Measurements from ENCODE around the gene RPL10. TPM values are rescaled to one million over a fixed set of nuclear protein-coding genes. Genes with fewer than 3 reads are reported as not detected.
"Not testable (repeated sequence)": the region's sequence is repeated elsewhere in the genome, so short reads cannot be mapped to it uniquely, and the experiment has no call there.

The RPL10 gene
- total RNA-seq, 2 experiments from 2014 or later = 5,036 to 5,204 TPM

DNA sequence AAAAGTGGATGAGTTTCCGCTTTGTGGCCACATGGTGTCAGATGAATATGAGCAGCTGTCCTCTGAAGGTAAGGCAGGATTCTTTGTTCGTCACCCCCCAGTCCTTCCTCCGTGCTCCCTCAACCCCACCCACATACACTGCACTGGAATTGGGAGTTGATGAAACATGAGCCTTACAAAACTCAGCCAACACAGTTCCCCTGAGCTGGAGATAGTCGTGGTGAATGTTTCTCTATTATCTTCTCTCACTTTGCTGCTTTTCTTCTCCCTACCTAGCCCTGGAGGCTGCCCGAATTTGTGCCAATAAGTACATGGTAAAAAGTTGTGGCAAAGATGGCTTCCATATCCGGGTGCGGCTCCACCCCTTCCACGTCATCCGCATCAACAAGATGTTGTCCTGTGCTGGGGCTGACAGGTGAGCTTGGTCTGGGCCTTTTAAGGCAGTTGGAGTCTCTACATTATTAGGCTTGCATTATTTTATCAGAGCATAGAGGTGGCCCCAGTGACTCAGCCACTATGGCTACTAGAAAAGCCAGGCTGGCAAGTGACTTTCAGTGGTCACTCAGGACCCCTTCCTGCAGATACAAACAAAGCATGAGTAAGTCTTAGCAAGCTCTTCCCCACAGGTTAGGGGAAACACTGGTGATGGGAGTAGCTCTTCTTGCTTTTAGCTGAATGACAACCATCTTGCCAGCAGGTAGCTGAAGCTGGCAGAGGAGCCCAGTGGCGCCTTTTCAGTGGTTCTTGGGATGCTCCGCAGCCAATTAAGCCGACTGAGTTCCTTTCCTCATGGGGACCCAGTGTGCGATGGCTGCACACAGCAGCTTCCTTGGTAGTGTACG, 1.6 kb downstream of the RPL10 start:
- Histone ChIP-seq H3K27me3 (ENCODE audit: control insufficient read depth in 1 of 2, insufficient read depth in 2 of 2, low read length in 2 of 2) (no peaks in the 10 kb centered on the region), H3K4me1 (ENCODE audit: insufficient read depth, low read length) (peaks cover 27% of the 10 kb centered on the region), H3K27ac (ENCODE audit: low read depth in 1 of 2, low read length in 2 of 2) (peak overlapping the region; percentile 88 to 99), H3K36me3 (ENCODE audit: insufficient read depth, low read length) (peaks cover 24% of the 10 kb centered on the region), H3K9me3 (ENCODE audit: control insufficient read depth in 1 of 2, insufficient read depth in 1 of 2, low read length in 2 of 2) (no peaks in the 10 kb centered on the region), H3K4me3 (ENCODE audit: low read length) (peak overlapping the region; percentile 72)
- H3K4me1 Mint-ChIP-seq (ENCODE audit: low read depth) = peaks cover 22% of the 10 kb centered on the region
- no peaks in the 10 kb centered on the region for H3K9me3 Mint-ChIP-seq
- intact Hi-C loops (cut with DNase I, micrococcal nuclease) = loop anchor here (2.0 to 5.0 kb wide), 2 partner anchors 27 to 133 kb away; no protein-coding TSS in a partner anchor
- CTCF ChIA-PET = interaction anchor here (0.9 to 3.2 kb wide), 4 partner anchors 12 to 91 kb away, joined by 3 to 15 read pairs (median 6); partner anchors contain the start of genes SLC10A3 and TAFAZZIN
- TF ChIP-seq CTCF (IDR thresholded peaks at IDR 0.05) = no peak
- DNase-seq (peak in 5 of 14 experiments; percentile 25 to 59 (median 37)), ATAC-seq (ENCODE audit: poor library complexity) (peak; percentile 5)
- peak overlapping the region; percentile 99 for H3K27ac Mint-ChIP-seq
- H3K36me3 Mint-ChIP-seq (ENCODE audit: low read depth) = peaks cover 48% of the 10 kb centered on the region
- POLR2A ChIA-PET = interaction anchor here (0.8 to 3.9 kb wide), 12 partner anchors 9 to 473 kb away, joined by 3 to 40 read pairs (median 12); partner anchors contain the start of genes ARHGAP4, ATP6AP1, DNASE1L1 and EMD
- H3K4me3 Mint-ChIP-seq = peak overlapping the region; percentile 98
- no peaks in the 10 kb centered on the region for H3K27me3 Mint-ChIP-seq

DNA sequence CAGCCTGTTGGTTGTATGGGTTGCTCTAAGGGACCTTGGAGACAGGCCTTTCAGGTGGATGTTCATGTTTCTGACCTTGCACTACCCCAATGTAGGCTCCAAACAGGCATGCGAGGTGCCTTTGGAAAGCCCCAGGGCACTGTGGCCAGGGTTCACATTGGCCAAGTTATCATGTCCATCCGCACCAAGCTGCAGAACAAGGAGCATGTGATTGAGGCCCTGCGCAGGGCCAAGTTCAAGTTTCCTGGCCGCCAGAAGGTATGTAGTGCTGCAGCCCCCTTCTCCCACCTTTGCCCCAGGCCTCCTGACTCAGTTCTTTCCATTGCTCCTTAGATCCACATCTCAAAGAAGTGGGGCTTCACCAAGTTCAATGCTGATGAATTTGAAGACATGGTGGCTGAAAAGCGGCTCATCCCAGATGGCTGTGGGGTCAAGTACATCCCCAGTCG, 2.2 kb downstream of the RPL10 start:
- H3K36me3 ChIP-seq (ENCODE audit: insufficient read depth, low read length) = peaks cover 24% of the 10 kb centered on the region
- peak overlapping the region; percentile 99 for H3K27ac Mint-ChIP-seq
- not testable (repeated sequence) for DNase-seq; H3K4me3 ChIP-seq (ENCODE audit: low read length); H3K9me3 ChIP-seq (ENCODE audit: control insufficient read depth in 1 of 2, insufficient read depth in 1 of 2, low read length in 2 of 2); H3K9me3 Mint-ChIP-seq; ATAC-seq (ENCODE audit: poor library complexity); H3K27me3 Mint-ChIP-seq; H3K27me3 ChIP-seq (ENCODE audit: control insufficient read depth in 1 of 2, insufficient read depth in 2 of 2, low read length in 2 of 2)
- peaks cover 27% of the 10 kb centered on the region for H3K4me1 ChIP-seq (ENCODE audit: insufficient read depth, low read length)
- H3K27ac ChIP-seq (ENCODE audit: low read depth in 1 of 2, low read length in 2 of 2) = peak overlapping the region in 1 of 2 donors; percentile 18
- H3K4me1 Mint-ChIP-seq (ENCODE audit: low read depth) = peaks cover 22% of the 10 kb centered on the region
- intact Hi-C loops (cut with DNase I, micrococcal nuclease) = loop anchor here in 1 of 2 experiments (2.0 to 5.0 kb wide), 2 partner anchors 26 to 132 kb away; no protein-coding TSS in a partner anchor
- CTCF ChIA-PET = interaction anchor here (3.2 kb wide), 1 partner anchor 11 kb away, joined by 15 read pairs; the partner anchor contains the start of gene TAFAZZIN
- POLR2A ChIA-PET = interaction anchor here (0.8 to 3.9 kb wide), 7 partner anchors 9 to 90 kb away, joined by 3 to 40 read pairs (median 12); partner anchors contain the start of genes ATP6AP1, DNASE1L1, SLC10A3 and TAFAZZIN
- peak overlapping the region; percentile 98 for H3K4me3 Mint-ChIP-seq
- peaks cover 48% of the 10 kb centered on the region for H3K36me3 Mint-ChIP-seq (ENCODE audit: low read depth)

GRCh38 chrX:154401045-154401799, 3.0 kb downstream of the RPL10 start:
- Histone ChIP-seq H3K27ac (ENCODE audit: low read depth in 1 of 2, low read length in 2 of 2) (no peak overlapping the region), H3K36me3 (ENCODE audit: insufficient read depth, low read length) (peaks cover 24% of the 10 kb centered on the region), H3K27me3 (ENCODE audit: control insufficient read depth in 1 of 2, insufficient read depth in 2 of 2, low read length in 2 of 2) (no peaks in the 10 kb centered on the region), H3K4me3 (ENCODE audit: low read length) (no peak overlapping the region), H3K4me1 (ENCODE audit: insufficient read depth, low read length) (peaks cover 27% of the 10 kb centered on the region), H3K9me3 (ENCODE audit: control insufficient read depth in 1 of 2, insufficient read depth in 1 of 2, low read length in 2 of 2) (no peaks in the 10 kb centered on the region)
- TF ChIP-seq CTCF (IDR thresholded peaks at IDR 0.05) = no peak
- Mint-ChIP-seq H3K27ac (peak overlapping the region; percentile 99), H3K27me3 (no peaks in the 10 kb centered on the region), H3K4me3 (peak overlapping the region; percentile 98), H3K4me1 (ENCODE audit: low read depth) (peaks cover 22% of the 10 kb centered on the region), H3K9me3 (no peaks in the 10 kb centered on the region), H3K36me3 (ENCODE audit: low read depth) (peaks cover 48% of the 10 kb centered on the region)
- CTCF ChIA-PET = no interaction called here
- DNase-seq = peak in 2 of 14 experiments; percentile 14 to 19
- no peak for ATAC-seq (ENCODE audit: poor library complexity)
- intact Hi-C loops (cut with DNase I, micrococcal nuclease) = loop anchor here in 1 of 2 experiments (2.0 to 5.0 kb wide), 2 partner anchors 26 to 131 kb away; no protein-coding TSS in a partner anchor
- POLR2A ChIA-PET = interaction anchor here (1.2 to 2.5 kb wide), 3 partner anchors 11 to 41 kb away, joined by 3 to 10 read pairs (median 3); no protein-coding TSS in a partner anchor
